HepG2 (cell line): Measurements from ENCODE around the gene SCP2. TPM values are rescaled to one million over a fixed set of nuclear protein-coding genes. Genes with fewer than 3 reads are reported as not detected.

Experiments
- ATAC-seq: fragments of 200-7000 bp; cut with Tn5 transposase; 3 replicates; pipeline ENCODE4 v1.9.1; 2020; ENCODE audit warnings: mild to moderate bottlenecking, moderate library complexity
- BruUV-seq: library from RNA; stranded (reverse); fragments of 400-500 nt; replicated peaks from 2 replicates; lab custom pipeline; 2021; lab: Mats Ljungman, UMichigan
- CTCF ChIA-PET: fragments of 300-600 bp; formaldehyde crosslinking; extraction: SDS; loops from one replicate; lab custom pipeline; 2021; ENCODE audit warnings: low total read pairs, inconsistent platforms, low intra/inter-chr PET ratio; lab: Yijun Ruan, JAX
- POLR2A ChIA-PET: fragments of 350-600 bp; sonication (Branson Sonifier 250); formaldehyde crosslinking; loops from one replicate; lab custom pipeline; 2020; ENCODE audit warnings: antibody characterized with exemption, inconsistent platforms; lab: Yijun Ruan, JAX
- DNase-seq: peaks from one replicate; pipeline ENCODE4 v3.0.0-alpha.2; 2015; ENCODE audit warnings: low spot score
- FAIRE-seq: peaks from 3 replicates; lab custom pipeline; 2011; peaks lifted over from hg19 to GRCh38; lab: Jason Lieb, UNC
- H2AFZ ChIP-seq: one replicate; pipeline ENCODE4 v1.6.1; 2011; ENCODE audit warnings: low read length, inconsistent platforms
- H3K27ac ChIP-seq: fragments of 300-600 bp; 3 replicates; pipeline ENCODE4 v1.8.0; 2011; ENCODE audit warnings: mixed run types, mild to moderate bottlenecking, mixed read lengths, low read length, inconsistent platforms; ENCODE audit not compliant: insufficient read depth; ENCODE audit errors: extremely low read length
- H3K27me3 ChIP-seq, 2 experiments: fragments of 200-600 bp in 1 of 2; 2 replicates in 1 of 2; 3 replicates in 1 of 2; pipeline versions ENCODE4 v1.6.0 to v1.8.0; 2011; ENCODE audit warnings: low read length in 2 of 2, mild to moderate bottlenecking in 2 of 2, moderate library complexity in 2 of 2, inconsistent platforms in 1 of 2; ENCODE audit not compliant: insufficient read depth in 2 of 2, control insufficient read depth in 1 of 2
- H3K36me3 ChIP-seq, 2 experiments: fragments of 200-600 bp in 1 of 2; replicated peaks in 1 of 2; 2 replicates in 1 of 2; 3 replicates in 1 of 2; pipeline versions ENCODE4 v1.5.1 to v1.8.0; 2011; ENCODE audit warnings: low read length in 2 of 2, inconsistent platforms in 1 of 2; ENCODE audit not compliant: insufficient read depth in 2 of 2, control insufficient read depth in 1 of 2
- H3K4me1 ChIP-seq: 2 replicates; pipeline ENCODE4 v1.5.1; 2012; ENCODE audit warnings: low read length, inconsistent platforms; ENCODE audit not compliant: insufficient read depth
- H3K4me2 ChIP-seq: 2 replicates; pipeline ENCODE4 v1.6.0; 2011; ENCODE audit warnings: low read depth, low read length, inconsistent platforms
- H3K4me3 ChIP-seq, 3 experiments: fragments of 200-600 bp in 1 of 3; sonication (generic), shearing (Covaris generic) in 1 of 3; replicated peaks in 1 of 3; 2 replicates each; pipeline ENCODE4 v1.5.1; 2011 to 2016; ENCODE audit warnings: low read length in 3 of 3, inconsistent platforms in 2 of 3, low read depth in 2 of 3, mild to moderate bottlenecking in 2 of 3, control low read depth in 1 of 3, mixed read lengths in 1 of 3; ENCODE audit not compliant: insufficient read depth in 1 of 3
- H3K79me2 ChIP-seq: one replicate; pipeline ENCODE4 v1.6.1; 2011; ENCODE audit warnings: low read length, inconsistent platforms; ENCODE audit not compliant: insufficient read depth
- H3K9ac ChIP-seq: 2 replicates; pipeline ENCODE4 v1.6.0; 2011; ENCODE audit warnings: mild to moderate bottlenecking, low read depth, low read length, inconsistent platforms; ENCODE audit not compliant: insufficient read depth
- H3K9me3 ChIP-seq: 2 replicates; pipeline ENCODE4 v1.5.1; 2012; ENCODE audit warnings: mild to moderate bottlenecking, low read length
- H4K20me1 ChIP-seq: 2 replicates; pipeline ENCODE4 v1.6.0; 2011; ENCODE audit warnings: inconsistent platforms, mild to moderate bottlenecking, low read length, moderate library complexity; ENCODE audit not compliant: insufficient read depth
- FOXP1 ChIP-seq, 2 experiments: fragments of 450-650 bp in 1 of 2; IDR thresholded peaks; 2 replicates each; pipeline ENCODE4 v1.6.1; 2017 to 2018; ENCODE audit warnings: antibody characterized with exemption in 1 of 2
- RBFOX2 ChIP-seq: fragments of 200-400 bp; formaldehyde crosslinking; IDR thresholded peaks from 2 replicates; pipeline ENCODE4 v1.6.1; 2017; ENCODE audit warnings: low read depth, mild to moderate bottlenecking, low read length
- TAF1 ChIP-seq: sonication (generic); formaldehyde crosslinking; IDR thresholded peaks from 2 replicates; pipeline ENCODE4 v1.4.0; 2020; ENCODE audit warnings: missing genetic modification reagents
- ZNF17 ChIP-seq: sonication (generic); formaldehyde crosslinking; IDR thresholded peaks from 2 replicates; pipeline ENCODE4 v1.5.0; 2020; ENCODE audit warnings: mild to moderate bottlenecking, missing genetic modification reagents
- ZNF224 ChIP-seq: sonication (generic); formaldehyde crosslinking; IDR thresholded peaks from 2 replicates; pipeline ENCODE4 v1.5.0; 2020; ENCODE audit warnings: mild to moderate bottlenecking, missing genetic modification reagents
- ZNF264 ChIP-seq: sonication (generic); formaldehyde crosslinking; IDR thresholded peaks from 2 replicates; pipeline ENCODE4 v1.4.0; 2020; ENCODE audit warnings: missing genetic modification reagents
- ZNF34 ChIP-seq: sonication (generic); formaldehyde crosslinking; IDR thresholded peaks from 2 replicates; pipeline ENCODE4 v1.4.0; 2020; ENCODE audit warnings: mild to moderate bottlenecking, missing genetic modification reagents, borderline replicate concordance
- ZNF44 ChIP-seq: sonication (generic); formaldehyde crosslinking; IDR thresholded peaks from 2 replicates; pipeline ENCODE4 v1.5.1; 2020; ENCODE audit warnings: mild to moderate bottlenecking, missing genetic modification reagents
- ZNF747 ChIP-seq: sonication (generic); formaldehyde crosslinking; IDR thresholded peaks from 2 replicates; pipeline ENCODE4 v1.8.1; 2023; ENCODE audit warnings: missing genetic modification reagents, mild to moderate bottlenecking, borderline replicate concordance
- WGBS: methylation state at CpG from one replicate; pipeline ENCODE4 v1.1.6; 2017; ENCODE audit warnings: low lambda C conversion rate; 5-methylcytosine and 5-hydroxymethylcytosine counted together
- in situ Hi-C: cut with HindIII; loops from 2 replicates; pipeline ENCODE4 v1.10.0; 2017; ENCODE audit warnings: low pct_unique_long_range_greater_than_20kb; ENCODE audit not compliant: extremely low pct_ligation_motif_present
- intact Hi-C: fragments of 100-400 bp; cut with micrococcal nuclease; formaldehyde crosslinking; loops from one replicate; pipeline ENCODE4 v1.10.0; 2022; ENCODE audit not compliant: unreplicated experiment
- polyA plus RNA-seq, 8 experiments: library from polyadenylated mRNA; depleted of rRNA in 3 of 8; stranded (reverse) in 7 of 8; unstranded in 1 of 8; fragments of >200 nt; fragmentation: Illumina TruSeq in 4 of 8; extraction: Trizol in 4 of 8; gene quantifications; 2 replicates each; pipeline versions ENCODE4 v1.2.1 to v1.2.3, GENCODE V29; 2011 to 2016; ENCODE audit warnings: low read depth in 4 of 8, missing spikeins in 1 of 8, mixed read lengths in 1 of 8; ENCODE audit not compliant: insufficient read depth in 1 of 8
- total RNA-seq, 5 experiments: library from RNA; depleted of rRNA; stranded (reverse); fragments of >200 nt; fragmentation: Illumina TruSeq; extraction: Trizol; gene quantifications; 2 replicates each; pipeline ENCODE4 v1.2.3, GENCODE V29; 2016; ENCODE audit warnings: low read depth in 1 of 5
- TF ChIP-seq, protein P1 (sequence below): sonication (generic); formaldehyde crosslinking; IDR thresholded peaks from 2 replicates; pipeline ENCODE4 v1.4.0; 2020; ENCODE audit warnings: mild to moderate bottlenecking, missing genetic modification reagents, borderline replicate concordance
- TF ChIP-seq, protein P2 (sequence below): sonication (generic); formaldehyde crosslinking; IDR thresholded peaks from 2 replicates; pipeline ENCODE4 v1.8.0; 2022; ENCODE audit warnings: missing genetic modification reagents, mild to moderate bottlenecking, moderate library complexity, borderline replicate concordance
- TF ChIP-seq, protein P3 (sequence below): sonication (generic); formaldehyde crosslinking; IDR thresholded peaks from 2 replicates; pipeline ENCODE4 v1.5.1; 2020; ENCODE audit warnings: mild to moderate bottlenecking, missing genetic modification reagents, moderate library complexity
- TF ChIP-seq, protein P4 (sequence below): sonication (generic); formaldehyde crosslinking; IDR thresholded peaks from 2 replicates; pipeline ENCODE4 v1.5.1; 2020; ENCODE audit warnings: missing genetic modification reagents, mild to moderate bottlenecking, borderline replicate concordance

Gene SCP2
- total and polyA plus RNA-seq, 2 of the 13 experiments (the other 11 are each of a cell fraction or from before 2014, with no cell fraction given), result 59.0 to 133 TPM

DNA sequence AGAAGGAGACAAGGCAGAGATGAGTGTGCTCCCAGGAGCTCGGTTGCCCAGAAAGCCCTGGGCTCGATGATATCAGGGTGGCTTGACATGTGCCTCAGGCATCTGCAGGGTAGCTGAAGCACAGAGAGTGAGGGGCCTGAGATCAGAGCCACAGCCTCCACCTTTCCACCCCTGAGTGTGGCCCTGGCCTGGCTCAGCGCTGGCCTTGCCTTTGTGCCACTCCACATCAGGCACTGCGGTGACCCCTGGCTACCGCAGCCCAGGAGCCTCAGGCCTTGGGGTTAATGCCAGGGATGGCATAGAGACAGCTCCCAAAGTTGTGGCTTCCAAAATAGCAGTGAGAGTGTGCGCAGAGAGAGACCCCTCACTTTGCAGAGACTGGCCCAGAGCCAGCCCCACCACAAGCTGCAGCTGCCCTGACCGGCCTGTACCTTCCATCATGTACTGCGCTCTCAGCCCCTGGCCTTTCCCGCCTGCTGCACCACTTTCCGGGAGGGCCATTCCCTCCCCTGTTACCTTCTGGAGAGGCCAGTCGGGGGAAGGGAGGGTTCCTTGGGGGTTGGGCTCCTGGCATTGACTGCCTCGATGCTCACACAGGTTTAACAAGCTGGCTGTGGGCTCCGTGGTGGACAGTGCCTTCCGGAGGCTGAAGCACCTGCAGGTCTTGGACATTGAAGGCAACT, 154.4 kb downstream of the SCP2 start:
- Histone ChIP-seq H3K27me3 (peaks cover 18 to 77% of the 10 kb centered on the region in 2 experiments), H3K4me3 (no peak overlapping the region), H3K9ac (no peak overlapping the region), H3K4me1 (peaks cover 39% of the 10 kb centered on the region), H3K9me3 (no peaks in the 10 kb centered on the region), H3K4me2 (no peak overlapping the region), H3K27ac (no peak overlapping the region), H3K79me2 (no peaks in the 10 kb centered on the region), H2AFZ (no peak overlapping the region), H4K20me1 (no peaks in the 10 kb centered on the region), H3K36me3 (no peaks in the 10 kb centered on the region)
- 63% methylated on average over 12 of the region's 14 CpGs for WGBS
- BruUV-seq, result no TSS peak
- intact Hi-C loops (loop anchor here (10.0 kb wide), 1 partner anchor 103 kb away; no protein-coding TSS in a partner anchor), in situ Hi-C loops (no loop called here)
- POLR2A ChIA-PET, result no interaction called here
- ATAC-seq (no peak), FAIRE-seq (no peak), DNase-seq (no peak)
- CTCF ChIA-PET, result no interaction called here
- TF ChIP-seq ZNF747 (CRISPR knock-in tag), result no peak
- TF ChIP-seq, protein P1, sequence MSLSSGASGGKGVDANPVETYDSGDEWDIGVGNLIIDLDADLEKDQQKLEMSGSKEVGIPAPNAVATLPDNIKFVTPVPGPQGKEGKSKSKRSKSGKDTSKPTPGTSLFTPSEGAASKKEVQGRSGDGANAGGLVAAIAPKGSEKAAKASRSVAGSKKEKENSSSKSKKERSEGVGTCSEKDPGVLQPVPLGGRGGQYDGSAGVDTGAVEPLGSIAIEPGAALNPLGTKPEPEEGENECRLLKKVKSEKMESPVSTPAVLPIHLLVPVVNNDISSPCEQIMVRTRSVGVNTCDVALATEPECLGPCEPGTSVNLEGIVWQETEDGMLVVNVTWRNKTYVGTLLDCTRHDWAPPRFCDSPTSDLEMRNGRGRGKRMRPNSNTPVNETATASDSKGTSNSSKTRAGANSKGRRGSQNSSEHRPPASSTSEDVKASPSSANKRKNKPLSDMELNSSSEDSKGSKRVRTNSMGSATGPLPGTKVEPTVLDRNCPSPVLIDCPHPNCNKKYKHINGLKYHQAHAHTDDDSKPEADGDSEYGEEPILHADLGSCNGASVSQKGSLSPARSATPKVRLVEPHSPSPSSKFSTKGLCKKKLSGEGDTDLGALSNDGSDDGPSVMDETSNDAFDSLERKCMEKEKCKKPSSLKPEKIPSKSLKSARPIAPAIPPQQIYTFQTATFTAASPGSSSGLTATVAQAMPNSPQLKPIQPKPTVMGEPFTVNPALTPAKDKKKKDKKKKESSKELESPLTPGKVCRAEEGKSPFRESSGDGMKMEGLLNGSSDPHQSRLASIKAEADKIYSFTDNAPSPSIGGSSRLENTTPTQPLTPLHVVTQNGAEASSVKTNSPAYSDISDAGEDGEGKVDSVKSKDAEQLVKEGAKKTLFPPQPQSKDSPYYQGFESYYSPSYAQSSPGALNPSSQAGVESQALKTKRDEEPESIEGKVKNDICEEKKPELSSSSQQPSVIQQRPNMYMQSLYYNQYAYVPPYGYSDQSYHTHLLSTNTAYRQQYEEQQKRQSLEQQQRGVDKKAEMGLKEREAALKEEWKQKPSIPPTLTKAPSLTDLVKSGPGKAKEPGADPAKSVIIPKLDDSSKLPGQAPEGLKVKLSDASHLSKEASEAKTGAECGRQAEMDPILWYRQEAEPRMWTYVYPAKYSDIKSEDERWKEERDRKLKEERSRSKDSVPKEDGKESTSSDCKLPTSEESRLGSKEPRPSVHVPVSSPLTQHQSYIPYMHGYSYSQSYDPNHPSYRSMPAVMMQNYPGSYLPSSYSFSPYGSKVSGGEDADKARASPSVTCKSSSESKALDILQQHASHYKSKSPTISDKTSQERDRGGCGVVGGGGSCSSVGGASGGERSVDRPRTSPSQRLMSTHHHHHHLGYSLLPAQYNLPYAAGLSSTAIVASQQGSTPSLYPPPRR, result no peak
- no peak for TF ChIP-seq ZNF34
- TF ChIP-seq, protein P2, sequence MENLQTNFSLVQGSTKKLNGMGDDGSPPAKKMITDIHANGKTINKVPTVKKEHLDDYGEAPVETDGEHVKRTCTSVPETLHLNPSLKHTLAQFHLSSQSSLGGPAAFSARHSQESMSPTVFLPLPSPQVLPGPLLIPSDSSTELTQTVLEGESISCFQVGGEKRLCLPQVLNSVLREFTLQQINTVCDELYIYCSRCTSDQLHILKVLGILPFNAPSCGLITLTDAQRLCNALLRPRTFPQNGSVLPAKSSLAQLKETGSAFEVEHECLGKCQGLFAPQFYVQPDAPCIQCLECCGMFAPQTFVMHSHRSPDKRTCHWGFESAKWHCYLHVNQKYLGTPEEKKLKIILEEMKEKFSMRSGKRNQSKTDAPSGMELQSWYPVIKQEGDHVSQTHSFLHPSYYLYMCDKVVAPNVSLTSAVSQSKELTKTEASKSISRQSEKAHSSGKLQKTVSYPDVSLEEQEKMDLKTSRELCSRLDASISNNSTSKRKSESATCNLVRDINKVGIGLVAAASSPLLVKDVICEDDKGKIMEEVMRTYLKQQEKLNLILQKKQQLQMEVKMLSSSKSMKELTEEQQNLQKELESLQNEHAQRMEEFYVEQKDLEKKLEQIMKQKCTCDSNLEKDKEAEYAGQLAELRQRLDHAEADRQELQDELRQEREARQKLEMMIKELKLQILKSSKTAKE (CRISPR knock-in tag), result no peak
- TF ChIP-seq, protein P3, sequence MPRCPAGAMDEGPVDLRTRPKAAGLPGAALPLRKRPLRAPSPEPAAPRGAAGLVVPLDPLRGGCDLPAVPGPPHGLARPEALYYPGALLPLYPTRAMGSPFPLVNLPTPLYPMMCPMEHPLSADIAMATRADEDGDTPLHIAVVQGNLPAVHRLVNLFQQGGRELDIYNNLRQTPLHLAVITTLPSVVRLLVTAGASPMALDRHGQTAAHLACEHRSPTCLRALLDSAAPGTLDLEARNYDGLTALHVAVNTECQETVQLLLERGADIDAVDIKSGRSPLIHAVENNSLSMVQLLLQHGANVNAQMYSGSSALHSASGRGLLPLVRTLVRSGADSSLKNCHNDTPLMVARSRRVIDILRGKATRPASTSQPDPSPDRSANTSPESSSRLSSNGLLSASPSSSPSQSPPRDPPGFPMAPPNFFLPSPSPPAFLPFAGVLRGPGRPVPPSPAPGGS, result no peak
- TF ChIP-seq ZNF264 (CRISPR knock-in tag), result no peak
- TF ChIP-seq RBFOX2, result no peak
- no peak for TF ChIP-seq ZNF17
- TF ChIP-seq FOXP1 (IDR thresholded peaks at IDR 0.05), result no peak
- TF ChIP-seq FOXP1 (CRISPR knock-in tag; IDR thresholded peaks at IDR 0.05), result no peak
- TF ChIP-seq ZNF224 (CRISPR knock-in tag), result no peak
- TF ChIP-seq, protein P4, sequence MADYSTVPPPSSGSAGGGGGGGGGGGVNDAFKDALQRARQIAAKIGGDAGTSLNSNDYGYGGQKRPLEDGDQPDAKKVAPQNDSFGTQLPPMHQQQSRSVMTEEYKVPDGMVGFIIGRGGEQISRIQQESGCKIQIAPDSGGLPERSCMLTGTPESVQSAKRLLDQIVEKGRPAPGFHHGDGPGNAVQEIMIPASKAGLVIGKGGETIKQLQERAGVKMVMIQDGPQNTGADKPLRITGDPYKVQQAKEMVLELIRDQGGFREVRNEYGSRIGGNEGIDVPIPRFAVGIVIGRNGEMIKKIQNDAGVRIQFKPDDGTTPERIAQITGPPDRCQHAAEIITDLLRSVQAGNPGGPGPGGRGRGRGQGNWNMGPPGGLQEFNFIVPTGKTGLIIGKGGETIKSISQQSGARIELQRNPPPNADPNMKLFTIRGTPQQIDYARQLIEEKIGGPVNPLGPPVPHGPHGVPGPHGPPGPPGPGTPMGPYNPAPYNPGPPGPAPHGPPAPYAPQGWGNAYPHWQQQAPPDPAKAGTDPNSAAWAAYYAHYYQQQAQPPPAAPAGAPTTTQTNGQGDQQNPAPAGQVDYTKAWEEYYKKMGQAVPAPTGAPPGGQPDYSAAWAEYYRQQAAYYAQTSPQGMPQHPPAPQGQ, result no peak
- no peak for TF ChIP-seq TAF1 (CRISPR knock-in tag)
- no peak for TF ChIP-seq ZNF44 (CRISPR knock-in tag)
